HepG2 (cell line): ENCODE data around the gene PKD2L1. TPM values are rescaled to one million over a fixed set of nuclear protein-coding genes. Genes with fewer than 3 reads are reported as not detected.
A peak's percentile ranks its signal among the peaks of the same experiment; 100 is the strongest.

Experiments
- ARHGAP35 ChIP-seq: sonication (generic); formaldehyde crosslinking; IDR thresholded peaks from 2 replicates; pipeline ENCODE4 v1.9.0; 2022; ENCODE audit warnings: mild to moderate bottlenecking, inconsistent platforms, moderate library complexity, missing genetic modification reagents, borderline replicate concordance
- CENPBD1 ChIP-seq: sonication (generic); formaldehyde crosslinking; IDR thresholded peaks from 2 replicates; pipeline ENCODE4 v1.8.0; 2022; ENCODE audit warnings: missing genetic modification reagents, low read depth, mild to moderate bottlenecking, borderline replicate concordance
- FIP1L1 ChIP-seq: fragments of 200-400 bp; formaldehyde crosslinking; IDR thresholded peaks from 2 replicates; pipeline ENCODE4 v1.6.1; 2018; ENCODE audit warnings: low read depth, mild to moderate bottlenecking, low read length, moderate library complexity, borderline replicate concordance; ENCODE audit not compliant: insufficient read depth
- FOSL2 ChIP-seq: sonication (generic); formaldehyde crosslinking; IDR thresholded peaks from 2 replicates; pipeline ENCODE4 v1.4.0; 2020; ENCODE audit warnings: missing genetic modification reagents
- GZF1 ChIP-seq: sonication (generic); formaldehyde crosslinking; IDR thresholded peaks from 2 replicates; pipeline ENCODE4 v1.5.1; 2020; ENCODE audit warnings: mild to moderate bottlenecking, missing genetic modification reagents
- IKZF4 ChIP-seq: sonication (generic); formaldehyde crosslinking; IDR thresholded peaks from 2 replicates; pipeline ENCODE4 v1.5.1; 2020; ENCODE audit warnings: borderline replicate concordance, mild to moderate bottlenecking, low read depth, missing genetic modification reagents; ENCODE audit errors: not compliant biosample characterization
- SMARCE1 ChIP-seq: fragments of 450-650 bp; IDR thresholded peaks from 2 replicates; pipeline ENCODE4 v1.6.1; 2017; ENCODE audit warnings: borderline replicate concordance
- SOX5 ChIP-seq: IDR thresholded peaks from 2 replicates; pipeline ENCODE4 v1.6.1; 2016; ENCODE audit warnings: borderline replicate concordance
- TOPORS ChIP-seq: sonication (generic); formaldehyde crosslinking; IDR thresholded peaks from 2 replicates; pipeline ENCODE4 v1.8.0; 2023; ENCODE audit warnings: mild to moderate bottlenecking, missing genetic modification reagents
- USF2 ChIP-seq, 2 experiments: sonication (generic) in 1 of 2; formaldehyde crosslinking in 1 of 2; IDR thresholded peaks; 2 replicates each; pipeline versions ENCODE4 v1.5.1 to v1.6.1; 2011 to 2020; ENCODE audit warnings: borderline replicate concordance in 1 of 2, low read depth in 1 of 2, low read length in 1 of 2, mild to moderate bottlenecking in 1 of 2, missing genetic modification reagents in 1 of 2, moderate library complexity in 1 of 2
- ZBTB44 ChIP-seq: sonication (generic); formaldehyde crosslinking; IDR thresholded peaks from 2 replicates; pipeline ENCODE4 v1.4.0; 2020; ENCODE audit warnings: missing genetic modification reagents
- ZFP36L1 ChIP-seq: sonication (generic); formaldehyde crosslinking; IDR thresholded peaks from 2 replicates; pipeline ENCODE4 v1.8.0; 2022; ENCODE audit warnings: mild to moderate bottlenecking, missing genetic modification reagents, moderate library complexity
- ZFY ChIP-seq: sonication (generic); formaldehyde crosslinking; IDR thresholded peaks from 2 replicates; pipeline ENCODE4 v1.4.0; 2020; ENCODE audit warnings: missing genetic modification reagents
- ZNF30 ChIP-seq: sonication (generic); formaldehyde crosslinking; IDR thresholded peaks from 2 replicates; pipeline ENCODE4 v1.5.0; 2020; ENCODE audit warnings: mild to moderate bottlenecking, missing genetic modification reagents
- ZNF33A ChIP-seq: sonication (generic); formaldehyde crosslinking; IDR thresholded peaks from 2 replicates; pipeline ENCODE4 v1.5.1; 2020; ENCODE audit warnings: missing genetic modification reagents, mild to moderate bottlenecking, moderate library complexity, borderline replicate concordance
- ZNF414 ChIP-seq: sonication (generic); formaldehyde crosslinking; IDR thresholded peaks from 2 replicates; pipeline ENCODE4 v1.5.0; 2020; ENCODE audit warnings: missing genetic modification reagents
- polyA plus RNA-seq, 8 experiments: library from polyadenylated mRNA; depleted of rRNA in 3 of 8; stranded (reverse) in 7 of 8; unstranded in 1 of 8; fragments of >200 nt; fragmentation: Illumina TruSeq in 4 of 8; extraction: Trizol in 4 of 8; gene quantifications; 2 replicates each; pipeline versions ENCODE4 v1.2.1 to v1.2.3, GENCODE V29; 2011 to 2016; ENCODE audit warnings: low read depth in 4 of 8, missing spikeins in 1 of 8, mixed read lengths in 1 of 8; ENCODE audit not compliant: insufficient read depth in 1 of 8
- total RNA-seq, 5 experiments: library from RNA; depleted of rRNA; stranded (reverse); fragments of >200 nt; fragmentation: Illumina TruSeq; extraction: Trizol; gene quantifications; 2 replicates each; pipeline ENCODE4 v1.2.3, GENCODE V29; 2016; ENCODE audit warnings: low read depth in 1 of 5
- TF ChIP-seq, protein P1 (sequence below): sonication (generic); formaldehyde crosslinking; IDR thresholded peaks from 2 replicates; pipeline ENCODE4 v1.4.0; 2020; ENCODE audit warnings: mild to moderate bottlenecking, missing genetic modification reagents

The PKD2L1 gene
- total and polyA plus RNA-seq, 2 of the 13 experiments (the other 11 are each of a cell fraction or from before 2014, with no cell fraction given) = 0.07 to 0.15 TPM

DNA sequence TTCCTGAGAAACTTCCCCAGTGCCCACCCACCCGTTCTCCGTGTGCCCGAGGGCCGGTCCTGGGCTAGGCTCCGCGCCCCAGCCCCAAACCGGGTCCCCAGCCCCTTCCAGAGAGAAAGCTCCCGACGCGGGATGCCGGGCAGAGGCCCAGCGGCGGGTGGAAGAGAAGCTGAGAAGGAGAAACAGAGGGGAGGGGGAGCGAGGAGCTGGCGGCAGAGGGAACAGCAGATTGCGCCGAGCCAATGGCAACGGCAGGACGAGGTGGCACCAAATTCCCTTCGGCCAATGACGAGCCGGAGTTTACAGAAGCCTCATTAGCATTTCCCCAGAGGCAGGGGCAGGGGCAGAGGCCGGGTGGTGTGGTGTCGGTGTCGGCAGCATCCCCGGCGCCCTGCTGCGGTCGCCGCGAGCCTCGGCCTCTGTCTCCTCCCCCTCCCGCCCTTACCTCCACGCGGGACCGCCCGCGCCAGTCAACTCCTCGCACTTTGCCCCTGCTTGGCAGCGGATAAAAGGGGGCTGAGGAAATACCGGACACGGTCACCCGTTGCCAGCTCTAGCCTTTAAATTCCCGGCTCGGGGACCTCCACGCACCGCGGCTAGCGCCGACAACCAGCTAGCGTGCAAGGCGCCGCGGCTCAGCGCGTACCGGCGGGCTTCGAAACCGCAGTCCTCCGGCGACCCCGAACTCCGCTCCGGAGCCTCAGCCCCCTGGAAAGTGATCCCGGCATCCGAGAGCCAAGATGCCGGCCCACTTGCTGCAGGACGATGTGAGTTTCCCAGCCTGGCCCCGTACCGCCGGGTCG is 16.9 kb upstream of the PKD2L1 start, which contains the start of gene SCD (continued):
- TF ChIP-seq USF2 (IDR thresholded peaks at IDR 0.05; ENCODE audit: low read depth, low read length) = no peak
- no peak for TF ChIP-seq USF2 (CRISPR knock-in tag; IDR thresholded peaks at IDR 0.05; ENCODE audit: borderline replicate concordance)
- no peak for TF ChIP-seq ARHGAP35
- peak; percentile 18; the same call in 1 of the 2 replicates for TF ChIP-seq ZNF30
- peak; percentile 39; the same call in 1 of the 2 replicates for TF ChIP-seq TOPORS (CRISPR knock-in tag)
- peak; percentile 69 for TF ChIP-seq IKZF4
- TF ChIP-seq ZFP36L1 (CRISPR knock-in tag) = peak; percentile 82; the same call in 1 of the 2 replicates
- TF ChIP-seq ZNF414 = peak; percentile 23; the same call in 1 of the 2 replicates
- TF ChIP-seq FOSL2 (CRISPR knock-in tag) = no peak
- TF ChIP-seq ZBTB44 (CRISPR knock-in tag) = no peak
- TF ChIP-seq FIP1L1 = no peak
- no peak for TF ChIP-seq SOX5 (CRISPR knock-in tag)
- TF ChIP-seq, protein P1, sequence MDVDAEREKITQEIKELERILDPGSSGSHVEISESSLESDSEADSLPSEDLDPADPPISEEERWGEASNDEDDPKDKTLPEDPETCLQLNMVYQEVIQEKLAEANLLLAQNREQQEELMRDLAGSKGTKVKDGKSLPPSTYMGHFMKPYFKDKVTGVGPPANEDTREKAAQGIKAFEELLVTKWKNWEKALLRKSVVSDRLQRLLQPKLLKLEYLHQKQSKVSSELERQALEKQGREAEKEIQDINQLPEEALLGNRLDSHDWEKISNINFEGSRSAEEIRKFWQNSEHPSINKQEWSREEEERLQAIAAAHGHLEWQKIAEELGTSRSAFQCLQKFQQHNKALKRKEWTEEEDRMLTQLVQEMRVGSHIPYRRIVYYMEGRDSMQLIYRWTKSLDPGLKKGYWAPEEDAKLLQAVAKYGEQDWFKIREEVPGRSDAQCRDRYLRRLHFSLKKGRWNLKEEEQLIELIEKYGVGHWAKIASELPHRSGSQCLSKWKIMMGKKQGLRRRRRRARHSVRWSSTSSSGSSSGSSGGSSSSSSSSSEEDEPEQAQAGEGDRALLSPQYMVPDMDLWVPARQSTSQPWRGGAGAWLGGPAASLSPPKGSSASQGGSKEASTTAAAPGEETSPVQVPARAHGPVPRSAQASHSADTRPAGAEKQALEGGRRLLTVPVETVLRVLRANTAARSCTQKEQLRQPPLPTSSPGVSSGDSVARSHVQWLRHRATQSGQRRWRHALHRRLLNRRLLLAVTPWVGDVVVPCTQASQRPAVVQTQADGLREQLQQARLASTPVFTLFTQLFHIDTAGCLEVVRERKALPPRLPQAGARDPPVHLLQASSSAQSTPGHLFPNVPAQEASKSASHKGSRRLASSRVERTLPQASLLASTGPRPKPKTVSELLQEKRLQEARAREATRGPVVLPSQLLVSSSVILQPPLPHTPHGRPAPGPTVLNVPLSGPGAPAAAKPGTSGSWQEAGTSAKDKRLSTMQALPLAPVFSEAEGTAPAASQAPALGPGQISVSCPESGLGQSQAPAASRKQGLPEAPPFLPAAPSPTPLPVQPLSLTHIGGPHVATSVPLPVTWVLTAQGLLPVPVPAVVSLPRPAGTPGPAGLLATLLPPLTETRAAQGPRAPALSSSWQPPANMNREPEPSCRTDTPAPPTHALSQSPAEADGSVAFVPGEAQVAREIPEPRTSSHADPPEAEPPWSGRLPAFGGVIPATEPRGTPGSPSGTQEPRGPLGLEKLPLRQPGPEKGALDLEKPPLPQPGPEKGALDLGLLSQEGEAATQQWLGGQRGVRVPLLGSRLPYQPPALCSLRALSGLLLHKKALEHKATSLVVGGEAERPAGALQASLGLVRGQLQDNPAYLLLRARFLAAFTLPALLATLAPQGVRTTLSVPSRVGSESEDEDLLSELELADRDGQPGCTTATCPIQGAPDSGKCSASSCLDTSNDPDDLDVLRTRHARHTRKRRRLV (CRISPR knock-in tag) = peak; percentile 94
- no peak; the same call in 1 of the 2 replicates for TF ChIP-seq GZF1 (CRISPR knock-in tag)
- TF ChIP-seq ZFY (CRISPR knock-in tag) = peak; percentile 69
- TF ChIP-seq CENPBD1 (CRISPR knock-in tag) = no peak
- TF ChIP-seq SMARCE1 = no peak
- 0 out of 2 replicates have a peak, but pooled peaks have one; percentile 18 for TF ChIP-seq ZNF33A
